Activated CD8-positive, alpha-beta memory T cell treated with anti-CD3 and anti-CD28 coated beads, Interleukin-2, amount 50 U/mL, for 24 hours (primary cell): ENCODE results near the gene LPAR4.
"Not testable (repeated sequence)": the region's sequence is repeated elsewhere in the genome, so short reads cannot be mapped to it uniquely, and the experiment has no call there.

Source experiments
- DNase-seq: peaks from one replicate; pipeline ENCODE4 v3.0.0-alpha.2; 2020; ENCODE audit errors: extremely low read depth

The LPAR4 gene, protein sequence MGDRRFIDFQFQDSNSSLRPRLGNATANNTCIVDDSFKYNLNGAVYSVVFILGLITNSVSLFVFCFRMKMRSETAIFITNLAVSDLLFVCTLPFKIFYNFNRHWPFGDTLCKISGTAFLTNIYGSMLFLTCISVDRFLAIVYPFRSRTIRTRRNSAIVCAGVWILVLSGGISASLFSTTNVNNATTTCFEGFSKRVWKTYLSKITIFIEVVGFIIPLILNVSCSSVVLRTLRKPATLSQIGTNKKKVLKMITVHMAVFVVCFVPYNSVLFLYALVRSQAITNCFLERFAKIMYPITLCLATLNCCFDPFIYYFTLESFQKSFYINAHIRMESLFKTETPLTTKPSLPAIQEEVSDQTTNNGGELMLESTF

DNA sequence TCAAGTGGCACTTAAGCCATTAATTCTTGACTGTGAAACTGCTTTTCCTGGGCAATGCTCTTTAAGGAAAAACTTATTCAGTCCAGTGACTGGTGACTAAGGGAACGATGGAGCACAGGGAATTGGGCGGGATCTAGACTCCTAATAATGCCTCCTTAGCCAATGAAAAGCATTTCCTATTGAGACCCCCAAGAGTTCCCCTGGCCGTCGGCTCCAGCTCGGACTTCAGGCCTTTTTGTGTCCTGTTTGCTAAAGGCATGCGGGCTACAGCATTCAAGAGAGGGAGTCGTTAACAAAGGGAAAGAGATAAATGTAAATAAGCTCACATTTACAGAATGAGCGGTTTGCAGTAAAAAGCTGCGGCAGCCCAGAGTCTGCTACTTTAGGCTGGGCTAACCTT, at the start of gene LPAR4:
Gene LPAR4, plus strand, starts transcription at position 232 of the 400 bp plus-strand sequence. CDS start 7,150 bp downstream, outside the sequence.
- no peak for DNase-seq

- no peak for DNase-seq
These were observed 41.4 kb upstream of the LPAR4 start for GRCh38 chrX:78706071-78706470.

- no peak for DNase-seq
These were observed 39.3 kb upstream of the LPAR4 start for GRCh38 chrX:78708262-78708661.

DNA sequence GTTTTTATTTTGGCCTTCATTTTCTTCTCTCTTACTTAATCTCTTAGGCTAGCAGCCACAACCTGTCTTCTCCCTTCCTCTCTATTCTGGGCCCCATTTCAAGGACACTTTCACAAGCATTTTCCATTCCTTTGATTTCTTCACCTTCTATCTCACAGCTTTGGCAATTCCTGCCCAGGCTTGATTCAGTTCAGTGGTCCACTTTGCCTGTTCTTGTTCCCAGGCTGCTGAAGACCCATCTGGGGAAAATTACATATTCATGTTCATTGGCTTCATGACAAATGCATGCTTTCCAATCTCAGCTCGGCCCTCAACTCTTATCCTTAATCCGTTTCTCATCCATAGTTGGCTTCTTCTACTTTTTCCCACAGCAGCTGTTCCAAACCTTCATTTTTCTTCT, 38.7 kb upstream of the LPAR4 start:
- DNase-seq, result no peak

DNA sequence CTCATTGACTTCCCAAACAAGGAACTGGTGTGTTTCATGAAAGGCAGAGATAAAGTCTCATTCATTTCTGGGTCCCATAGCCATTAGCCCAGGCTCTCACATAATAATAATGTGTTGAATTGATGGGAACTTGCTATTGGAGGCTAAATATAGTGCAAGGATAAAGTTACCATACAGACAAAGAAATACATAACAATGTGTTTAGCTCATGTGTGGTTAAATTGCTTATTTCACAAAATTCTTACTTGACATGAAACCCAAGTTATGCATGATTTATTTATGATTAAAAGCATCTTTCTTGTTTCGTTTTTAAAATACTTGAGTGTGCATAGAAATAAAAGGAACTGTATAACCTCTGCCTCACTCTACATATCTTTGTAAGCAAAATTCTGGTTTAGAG, 37.3 kb upstream of the LPAR4 start:
- DNase-seq, result no peak

DNA sequence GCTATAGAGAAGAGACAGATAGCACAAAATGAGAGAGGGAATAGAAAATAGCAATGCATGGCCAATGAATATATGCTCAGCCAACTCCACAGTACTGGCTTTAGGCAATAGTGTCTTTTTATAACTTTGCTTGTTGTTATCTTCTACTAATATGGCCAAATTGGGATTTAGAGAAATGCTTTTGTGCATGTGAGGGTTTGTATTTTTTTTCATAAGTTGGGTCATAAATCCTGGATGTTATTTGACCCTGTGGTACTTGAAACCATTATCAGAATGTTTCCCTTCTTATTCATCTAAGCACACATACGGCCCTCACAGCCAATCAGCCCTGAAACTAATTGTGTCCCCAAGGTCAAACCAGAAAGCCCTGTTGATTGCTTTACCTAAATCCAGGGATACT, 35.2 kb upstream of the LPAR4 start:
- no peak for DNase-seq

DNA sequence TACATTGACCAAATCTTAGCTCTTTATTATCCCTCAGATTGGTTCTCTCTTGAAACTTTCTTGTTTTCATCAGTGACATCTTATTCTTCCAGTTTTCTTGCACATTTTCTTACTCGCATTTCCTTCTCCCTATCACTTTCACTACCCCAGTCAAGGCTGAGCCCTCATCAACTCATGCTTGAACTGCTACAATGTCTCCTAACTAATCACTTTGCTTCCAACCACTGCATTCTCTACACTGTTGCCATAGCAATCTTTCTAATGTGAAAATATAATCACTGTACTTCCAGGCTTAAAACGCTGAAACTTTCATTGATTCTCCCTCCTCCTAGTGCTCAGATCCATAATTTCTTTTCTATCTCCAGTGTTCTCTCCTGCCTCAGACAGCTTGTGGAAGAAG, 22.2 kb upstream of the LPAR4 start:
- no peak for DNase-seq

DNA sequence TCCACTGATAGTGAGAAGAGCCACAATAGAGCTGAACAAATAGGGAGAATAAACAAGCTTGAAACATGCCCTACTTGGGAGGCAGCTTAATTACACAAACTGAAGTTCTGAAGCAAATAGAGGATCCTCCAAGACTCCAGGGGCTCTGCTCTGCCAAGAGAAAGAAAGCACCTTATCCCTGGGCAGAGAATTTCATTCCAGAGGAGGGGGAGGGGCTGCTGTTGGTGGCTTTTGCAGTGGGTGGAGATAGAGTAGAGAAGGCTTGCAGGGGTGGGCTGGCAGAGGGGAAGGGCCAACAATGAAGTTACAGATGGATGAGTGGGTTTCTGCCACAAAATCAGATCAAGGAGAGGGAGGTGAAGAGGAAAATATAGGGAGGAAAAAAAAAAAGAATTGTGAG, 1.0 kb upstream of the LPAR4 start:
- DNase-seq, result no peak

- no peak for DNase-seq
These were observed 451 bp downstream of the LPAR4 start for GRCh38 chrX:78747971-78748370.

DNA sequence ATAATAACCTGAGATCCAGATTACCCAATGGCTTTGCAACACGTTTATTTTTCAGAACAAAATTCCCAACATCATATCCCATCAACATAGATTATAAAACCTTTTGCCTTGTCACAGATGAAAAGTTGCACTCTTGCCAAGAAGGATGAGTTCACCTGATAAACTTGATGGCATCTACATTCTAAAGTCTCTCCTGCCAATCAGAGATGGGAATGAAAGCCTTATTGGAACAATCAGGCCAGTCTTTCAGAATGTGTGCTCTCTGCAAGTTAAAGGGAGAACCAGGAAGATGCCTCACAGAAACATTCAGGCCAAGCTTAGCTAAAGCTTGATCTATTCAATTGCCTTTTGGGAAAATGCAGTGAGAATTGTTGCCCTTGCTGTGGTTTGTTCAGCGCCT, 1.3 kb downstream of the LPAR4 start:
- DNase-seq, result no peak

DNA sequence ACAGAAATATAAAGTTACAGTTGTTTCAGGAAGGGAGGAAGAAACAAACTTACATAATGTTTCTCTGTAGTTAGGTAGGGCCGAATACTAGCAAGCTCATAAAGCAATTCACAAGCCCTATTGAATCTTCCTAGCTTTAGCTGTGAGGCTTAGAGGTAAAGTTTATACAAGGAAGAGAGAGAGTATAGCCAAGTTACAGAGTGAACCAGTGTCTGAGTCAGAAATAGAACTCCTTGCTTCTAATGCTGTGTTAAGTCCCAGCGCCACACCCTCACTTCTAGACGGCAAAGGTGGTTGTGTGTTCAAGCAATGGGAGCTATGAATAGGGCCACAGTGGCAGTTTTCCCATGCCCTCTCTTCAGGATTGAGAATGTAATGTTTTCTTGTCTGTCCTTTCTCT, 6.1 kb downstream of the LPAR4 start:
- no peak for DNase-seq

DNA sequence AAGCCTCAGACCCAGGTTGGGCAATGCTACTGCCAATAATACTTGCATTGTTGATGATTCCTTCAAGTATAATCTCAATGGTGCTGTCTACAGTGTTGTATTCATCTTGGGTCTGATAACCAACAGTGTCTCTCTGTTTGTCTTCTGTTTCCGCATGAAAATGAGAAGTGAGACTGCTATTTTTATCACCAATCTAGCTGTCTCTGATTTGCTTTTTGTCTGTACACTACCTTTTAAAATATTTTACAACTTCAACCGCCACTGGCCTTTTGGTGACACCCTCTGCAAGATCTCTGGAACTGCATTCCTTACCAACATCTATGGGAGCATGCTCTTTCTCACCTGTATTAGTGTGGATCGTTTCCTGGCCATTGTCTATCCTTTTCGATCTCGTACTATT, 7.4 kb downstream of the LPAR4 start:
- no peak for DNase-seq

DNA sequence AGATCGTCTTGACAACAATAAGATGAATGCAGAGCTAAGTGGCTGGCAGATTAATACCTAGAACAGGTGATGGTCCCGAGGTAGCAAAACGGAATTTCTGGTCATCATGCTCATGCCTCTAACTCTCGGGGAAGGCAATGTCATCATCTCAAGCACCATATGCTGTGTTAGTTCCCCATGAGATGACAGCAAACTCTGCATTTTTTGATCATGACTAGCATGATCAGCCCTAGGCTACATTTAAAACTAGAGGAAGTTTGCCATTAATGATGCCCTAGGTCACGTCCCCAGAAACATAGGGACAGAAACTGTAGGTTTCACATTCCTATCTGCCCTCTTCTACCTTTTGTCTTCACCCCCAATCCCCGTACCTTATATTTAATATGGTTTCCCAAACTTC, 11.6 kb downstream of the LPAR4 start:
- no peak for DNase-seq

DNA sequence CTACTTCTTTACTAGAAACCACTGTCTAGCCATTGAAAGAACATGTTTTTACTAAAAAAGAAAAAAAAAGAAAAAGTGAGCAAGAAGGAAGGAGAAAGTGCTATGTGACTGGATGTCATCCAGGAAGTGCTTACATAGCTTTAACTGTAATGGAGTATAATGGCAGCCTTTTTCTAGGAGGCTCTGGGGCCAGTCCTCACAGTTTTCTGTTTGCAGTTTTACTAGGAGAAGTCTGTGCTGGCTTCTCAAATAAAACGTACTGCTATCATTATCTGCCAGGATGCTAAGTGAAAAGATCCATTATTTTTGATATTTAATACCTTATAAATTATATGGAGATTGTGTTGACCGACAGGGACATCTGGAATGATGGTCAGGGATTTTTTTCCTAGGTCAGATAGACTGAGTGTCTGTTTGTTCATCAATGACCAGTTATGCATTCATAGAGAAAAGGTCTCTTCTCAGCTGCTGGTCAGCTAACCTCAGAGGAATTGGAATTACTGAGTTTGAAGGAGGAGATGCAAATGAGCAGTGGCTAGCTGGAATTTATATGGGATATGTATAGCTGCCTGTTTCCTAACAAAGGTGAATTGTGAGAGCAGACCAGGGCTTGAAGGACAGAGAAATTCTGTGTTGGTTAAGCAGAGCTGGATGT, 21.7 kb downstream of the LPAR4 start:
- DNase-seq, result no peak

- no peak for DNase-seq
These were observed 22.4 kb downstream of the LPAR4 start for GRCh38 chrX:78769946-78770345.

DNA sequence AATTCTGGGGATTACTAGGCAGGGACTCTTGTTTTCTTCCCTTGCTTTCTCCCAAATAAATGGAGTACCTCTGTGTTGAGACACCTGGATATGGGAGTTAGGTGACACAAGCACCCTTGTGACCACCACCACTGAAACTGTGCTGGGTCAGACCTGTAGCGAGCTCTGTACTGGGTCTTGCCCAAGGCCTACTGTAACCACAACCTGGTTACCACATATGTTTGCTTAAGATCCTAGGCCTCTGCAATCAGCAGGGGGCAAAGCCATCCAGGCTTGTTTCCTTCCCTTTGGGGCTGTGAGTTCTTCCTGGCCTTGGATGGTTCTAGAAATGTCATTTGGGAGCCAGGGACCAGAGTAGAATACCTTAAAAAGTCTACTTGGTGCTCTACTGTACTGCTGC, 49.4 kb downstream of the LPAR4 start:
- no peak for DNase-seq

DNA sequence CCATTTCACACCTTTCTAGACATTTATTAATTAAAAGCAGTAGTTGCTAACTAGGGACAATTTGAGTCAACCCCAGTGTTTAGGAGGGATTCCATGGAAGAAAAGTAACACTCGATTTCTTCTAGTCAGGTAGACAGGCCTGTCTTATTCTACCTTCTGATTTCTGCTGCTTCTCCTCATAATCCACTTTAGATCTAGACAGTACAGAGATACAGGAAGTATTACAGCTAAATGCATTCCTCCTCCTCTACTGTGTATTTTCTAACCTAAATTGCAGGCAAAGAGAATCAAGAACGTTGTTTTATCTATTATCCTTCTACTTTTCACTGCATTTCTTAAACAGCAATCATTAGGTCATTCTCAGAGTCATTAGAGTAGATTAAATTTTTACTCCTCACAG, 52.6 kb downstream of the LPAR4 start:
- DNase-seq, result no peak

- no peak for DNase-seq
These were observed 53.2 kb downstream of the LPAR4 start for GRCh38 chrX:78800694-78801093.

- no peak for DNase-seq
These were observed 54.0 kb downstream of the LPAR4 start for GRCh38 chrX:78801522-78801921.

- not testable (repeated sequence) for DNase-seq
These were observed 55.0 kb downstream of the LPAR4 start for GRCh38 chrX:78802526-78802925.
